Endothelial cell of umbilical vein (primary cell): ENCODE results near the gene CEP57L1.

Source experiments
- CTCF ChIP-seq, 2 donors: IDR thresholded peaks; 1 replicate in 1 of 2; 2 replicates in 1 of 2; pipeline ENCODE4 v1.5.1; 2011; ENCODE audit warnings: low read length in 2 of 2, mild to moderate bottlenecking in 2 of 2, moderate library complexity in 2 of 2, control low read depth in 1 of 2, inconsistent platforms in 1 of 2, low read depth in 1 of 2; ENCODE audit not compliant: insufficient read depth in 1 of 2; ENCODE audit errors: extremely low read depth in 1 of 2
- JUN ChIP-seq: IDR thresholded peaks from 2 replicates; pipeline ENCODE4 v1.6.1; 2011; ENCODE audit warnings: borderline replicate concordance, low read depth; ENCODE audit not compliant: insufficient read length, insufficient read depth
- POLR2AphosphoS5 ChIP-seq: IDR thresholded peaks from 2 replicates; pipeline ENCODE4 v1.6.1; 2012; ENCODE audit warnings: low read depth, mild to moderate bottlenecking, control low read depth, low read length, moderate library complexity; ENCODE audit not compliant: insufficient read depth

GRCh38 chr6:109097661-109098060 lies 2.4 kb downstream of the CEP57L1 start:
- no peak for TF ChIP-seq JUN
- TF ChIP-seq CTCF (IDR thresholded peaks at IDR 0.05; ENCODE audit: extremely low read depth in 1 of 2, insufficient read depth in 1 of 2, low read depth in 1 of 2, low read length in 2 of 2) = no peak
- no peak for TF ChIP-seq POLR2AphosphoS5
